GM12878 (cell line): Measurements from ENCODE around the gene C10orf90.

Source experiments
- EZH2 ChIP-seq: IDR thresholded peaks from 2 replicates; pipeline ENCODE4 v1.6.1; 2012; ENCODE audit warnings: low read depth, mild to moderate bottlenecking, control low read depth, inconsistent platforms, low read length, borderline replicate concordance; ENCODE audit not compliant: control insufficient read depth
- FOS ChIP-seq: IDR thresholded peaks from 3 replicates; pipeline ENCODE4 v1.6.1; 2011; ENCODE audit warnings: borderline replicate concordance; ENCODE audit not compliant: insufficient read length; ENCODE audit errors: extremely low read depth
- HCFC1 ChIP-seq: fragments of 150-350 bp; IDR thresholded peaks from 2 replicates; pipeline ENCODE4 v1.6.1; 2014; ENCODE audit warnings: low read length
- POLR2AphosphoS5 ChIP-seq: IDR thresholded peaks from 2 replicates; pipeline ENCODE4 v1.6.1; 2011; ENCODE audit warnings: mild to moderate bottlenecking, low read length, inconsistent platforms
- SREBF1 ChIP-seq: IDR thresholded peaks from 2 replicates; pipeline ENCODE4 v1.6.1; 2012; ENCODE audit warnings: mild to moderate bottlenecking, low read length
- TCF7 ChIP-seq: IDR thresholded peaks from 2 replicates; pipeline ENCODE4 v1.6.1; 2014; ENCODE audit warnings: antibody characterized with exemption, borderline replicate concordance
- ZBTB11 ChIP-seq: fragments of 450-650 bp; formaldehyde crosslinking; IDR thresholded peaks from 2 replicates; pipeline ENCODE4 v1.5.0; 2022; ENCODE audit warnings: mild to moderate bottlenecking, missing genetic modification characterization
- TF ChIP-seq, protein P1 (sequence below), 3 experiments: IDR thresholded peaks in 2 of 3; conservative IDR thresholded peaks in 1 of 3; 2 replicates each; pipeline ENCODE4 v1.5.1; 2011; ENCODE audit warnings: low read depth in 3 of 3, low read length in 3 of 3, mild to moderate bottlenecking in 3 of 3, control low read depth in 2 of 3, moderate library complexity in 2 of 3, inconsistent platforms in 1 of 3, mixed read lengths in 1 of 3; ENCODE audit not compliant: control insufficient read depth in 2 of 3, insufficient read depth in 1 of 3; ENCODE audit errors: extremely low read depth in 1 of 3
- TF ChIP-seq, protein P2 (sequence below): fragments of 450-650 bp; IDR thresholded peaks from 2 replicates; pipeline ENCODE4 v1.6.1; 2017; ENCODE audit warnings: mild to moderate bottlenecking, moderate library complexity
- TF ChIP-seq, protein P3 (sequence below): fragments of 450-650 bp; IDR thresholded peaks from 2 replicates; pipeline ENCODE4 v1.6.1; 2017; ENCODE audit warnings: mild to moderate bottlenecking, moderate library complexity

DNA sequence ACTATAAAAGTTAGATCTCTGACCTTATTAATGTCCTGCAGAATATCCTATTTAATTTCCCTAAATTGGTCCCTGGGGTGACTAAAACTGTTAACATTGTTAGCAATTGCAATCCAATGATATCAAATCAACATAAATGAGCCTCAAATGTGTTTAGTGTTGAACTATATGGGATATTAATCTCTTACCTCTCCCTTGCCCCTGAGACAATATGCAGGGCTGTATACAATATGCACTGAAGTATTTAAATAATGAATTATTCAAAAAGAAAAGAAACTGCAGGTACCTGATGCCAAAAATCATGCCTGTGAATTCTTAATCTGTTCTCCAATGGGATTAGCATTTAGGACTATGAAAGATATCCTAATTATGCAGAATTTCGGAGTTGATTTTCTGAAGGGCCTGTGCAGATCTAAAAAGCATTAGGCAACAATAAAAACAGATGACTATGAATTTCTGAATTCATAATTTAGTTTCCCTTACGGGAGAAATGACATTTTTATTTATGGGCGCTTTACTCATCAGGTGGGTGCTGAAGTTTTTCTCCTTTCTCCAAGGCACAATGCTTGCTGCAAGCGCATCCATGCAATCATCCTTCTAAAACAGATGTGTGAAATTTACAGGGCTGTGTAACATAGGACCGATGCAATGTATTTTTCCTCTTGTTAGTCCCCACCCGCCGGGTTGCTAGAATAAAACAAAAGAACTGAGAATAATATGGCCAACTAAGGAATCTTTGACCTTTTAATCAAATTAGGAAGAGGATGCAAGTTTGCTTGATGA lies 5.4 kb upstream of the C10orf90 start:
- TF ChIP-seq ZBTB11 (CRISPR knock-in tag) = no peak
- TF ChIP-seq, protein P1, sequence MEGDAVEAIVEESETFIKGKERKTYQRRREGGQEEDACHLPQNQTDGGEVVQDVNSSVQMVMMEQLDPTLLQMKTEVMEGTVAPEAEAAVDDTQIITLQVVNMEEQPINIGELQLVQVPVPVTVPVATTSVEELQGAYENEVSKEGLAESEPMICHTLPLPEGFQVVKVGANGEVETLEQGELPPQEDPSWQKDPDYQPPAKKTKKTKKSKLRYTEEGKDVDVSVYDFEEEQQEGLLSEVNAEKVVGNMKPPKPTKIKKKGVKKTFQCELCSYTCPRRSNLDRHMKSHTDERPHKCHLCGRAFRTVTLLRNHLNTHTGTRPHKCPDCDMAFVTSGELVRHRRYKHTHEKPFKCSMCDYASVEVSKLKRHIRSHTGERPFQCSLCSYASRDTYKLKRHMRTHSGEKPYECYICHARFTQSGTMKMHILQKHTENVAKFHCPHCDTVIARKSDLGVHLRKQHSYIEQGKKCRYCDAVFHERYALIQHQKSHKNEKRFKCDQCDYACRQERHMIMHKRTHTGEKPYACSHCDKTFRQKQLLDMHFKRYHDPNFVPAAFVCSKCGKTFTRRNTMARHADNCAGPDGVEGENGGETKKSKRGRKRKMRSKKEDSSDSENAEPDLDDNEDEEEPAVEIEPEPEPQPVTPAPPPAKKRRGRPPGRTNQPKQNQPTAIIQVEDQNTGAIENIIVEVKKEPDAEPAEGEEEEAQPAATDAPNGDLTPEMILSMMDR (IDR thresholded peaks at IDR 0.05 in 2 of 3, conservative IDR thresholded peaks at IDR 0.05 in 1 of 3; ENCODE audit: control insufficient read depth in 2 of 3, extremely low read depth in 1 of 3, insufficient read depth in 1 of 3, low read depth in 3 of 3, low read length in 3 of 3) = no peak
- TF ChIP-seq, protein P2, sequence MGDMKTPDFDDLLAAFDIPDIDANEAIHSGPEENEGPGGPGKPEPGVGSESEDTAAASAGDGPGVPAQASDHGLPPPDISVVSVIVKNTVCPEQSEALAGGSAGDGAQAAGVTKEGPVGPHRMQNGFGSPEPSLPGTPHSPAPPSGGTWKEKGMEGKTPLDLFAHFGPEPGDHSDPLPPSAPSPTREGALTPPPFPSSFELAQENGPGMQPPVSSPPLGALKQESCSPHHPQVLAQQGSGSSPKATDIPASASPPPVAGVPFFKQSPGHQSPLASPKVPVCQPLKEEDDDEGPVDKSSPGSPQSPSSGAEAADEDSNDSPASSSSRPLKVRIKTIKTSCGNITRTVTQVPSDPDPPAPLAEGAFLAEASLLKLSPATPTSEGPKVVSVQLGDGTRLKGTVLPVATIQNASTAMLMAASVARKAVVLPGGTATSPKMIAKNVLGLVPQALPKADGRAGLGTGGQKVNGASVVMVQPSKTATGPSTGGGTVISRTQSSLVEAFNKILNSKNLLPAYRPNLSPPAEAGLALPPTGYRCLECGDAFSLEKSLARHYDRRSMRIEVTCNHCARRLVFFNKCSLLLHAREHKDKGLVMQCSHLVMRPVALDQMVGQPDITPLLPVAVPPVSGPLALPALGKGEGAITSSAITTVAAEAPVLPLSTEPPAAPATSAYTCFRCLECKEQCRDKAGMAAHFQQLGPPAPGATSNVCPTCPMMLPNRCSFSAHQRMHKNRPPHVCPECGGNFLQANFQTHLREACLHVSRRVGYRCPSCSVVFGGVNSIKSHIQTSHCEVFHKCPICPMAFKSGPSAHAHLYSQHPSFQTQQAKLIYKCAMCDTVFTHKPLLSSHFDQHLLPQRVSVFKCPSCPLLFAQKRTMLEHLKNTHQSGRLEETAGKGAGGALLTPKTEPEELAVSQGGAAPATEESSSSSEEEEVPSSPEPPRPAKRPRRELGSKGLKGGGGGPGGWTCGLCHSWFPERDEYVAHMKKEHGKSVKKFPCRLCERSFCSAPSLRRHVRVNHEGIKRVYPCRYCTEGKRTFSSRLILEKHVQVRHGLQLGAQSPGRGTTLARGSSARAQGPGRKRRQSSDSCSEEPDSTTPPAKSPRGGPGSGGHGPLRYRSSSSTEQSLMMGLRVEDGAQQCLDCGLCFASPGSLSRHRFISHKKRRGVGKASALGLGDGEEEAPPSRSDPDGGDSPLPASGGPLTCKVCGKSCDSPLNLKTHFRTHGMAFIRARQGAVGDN = no peak
- no peak for TF ChIP-seq FOS
- TF ChIP-seq SREBF1 = no peak
- TF ChIP-seq TCF7 = no peak
- no peak for TF ChIP-seq EZH2
- TF ChIP-seq, protein P3, sequence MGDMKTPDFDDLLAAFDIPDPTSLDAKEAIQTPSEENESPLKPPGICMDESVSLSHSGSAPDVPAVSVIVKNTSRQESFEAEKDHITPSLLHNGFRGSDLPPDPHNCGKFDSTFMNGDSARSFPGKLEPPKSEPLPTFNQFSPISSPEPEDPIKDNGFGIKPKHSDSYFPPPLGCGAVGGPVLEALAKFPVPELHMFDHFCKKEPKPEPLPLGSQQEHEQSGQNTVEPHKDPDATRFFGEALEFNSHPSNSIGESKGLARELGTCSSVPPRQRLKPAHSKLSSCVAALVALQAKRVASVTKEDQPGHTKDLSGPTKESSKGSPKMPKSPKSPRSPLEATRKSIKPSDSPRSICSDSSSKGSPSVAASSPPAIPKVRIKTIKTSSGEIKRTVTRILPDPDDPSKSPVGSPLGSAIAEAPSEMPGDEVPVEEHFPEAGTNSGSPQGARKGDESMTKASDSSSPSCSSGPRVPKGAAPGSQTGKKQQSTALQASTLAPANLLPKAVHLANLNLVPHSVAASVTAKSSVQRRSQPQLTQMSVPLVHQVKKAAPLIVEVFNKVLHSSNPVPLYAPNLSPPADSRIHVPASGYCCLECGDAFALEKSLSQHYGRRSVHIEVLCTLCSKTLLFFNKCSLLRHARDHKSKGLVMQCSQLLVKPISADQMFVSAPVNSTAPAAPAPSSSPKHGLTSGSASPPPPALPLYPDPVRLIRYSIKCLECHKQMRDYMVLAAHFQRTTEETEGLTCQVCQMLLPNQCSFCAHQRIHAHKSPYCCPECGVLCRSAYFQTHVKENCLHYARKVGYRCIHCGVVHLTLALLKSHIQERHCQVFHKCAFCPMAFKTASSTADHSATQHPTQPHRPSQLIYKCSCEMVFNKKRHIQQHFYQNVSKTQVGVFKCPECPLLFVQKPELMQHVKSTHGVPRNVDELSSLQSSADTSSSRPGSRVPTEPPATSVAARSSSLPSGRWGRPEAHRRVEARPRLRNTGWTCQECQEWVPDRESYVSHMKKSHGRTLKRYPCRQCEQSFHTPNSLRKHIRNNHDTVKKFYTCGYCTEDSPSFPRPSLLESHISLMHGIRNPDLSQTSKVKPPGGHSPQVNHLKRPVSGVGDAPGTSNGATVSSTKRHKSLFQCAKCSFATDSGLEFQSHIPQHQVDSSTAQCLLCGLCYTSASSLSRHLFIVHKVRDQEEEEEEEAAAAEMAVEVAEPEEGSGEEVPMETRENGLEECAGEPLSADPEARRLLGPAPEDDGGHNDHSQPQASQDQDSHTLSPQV = no peak
- no peak for TF ChIP-seq POLR2AphosphoS5
- TF ChIP-seq HCFC1 = no peak
